GM21526 (cell line): ENCODE results near the gene GCNT2.
A peak's percentile ranks its signal among the peaks of the same experiment; 100 is the strongest.
"Not testable (repeated sequence)": the region's sequence is repeated elsewhere in the genome, so short reads cannot be mapped to it uniquely, and the experiment has no call there.

Experiments used
- ATAC-seq: cut with Tn5 transposase; IDR thresholded peaks from one replicate; pipeline ENCODE4 v1.9.1; 2021; ENCODE audit warnings: moderate library complexity; ENCODE audit not compliant: unreplicated experiment, low FRiP score

GCNT2 gene

DNA sequence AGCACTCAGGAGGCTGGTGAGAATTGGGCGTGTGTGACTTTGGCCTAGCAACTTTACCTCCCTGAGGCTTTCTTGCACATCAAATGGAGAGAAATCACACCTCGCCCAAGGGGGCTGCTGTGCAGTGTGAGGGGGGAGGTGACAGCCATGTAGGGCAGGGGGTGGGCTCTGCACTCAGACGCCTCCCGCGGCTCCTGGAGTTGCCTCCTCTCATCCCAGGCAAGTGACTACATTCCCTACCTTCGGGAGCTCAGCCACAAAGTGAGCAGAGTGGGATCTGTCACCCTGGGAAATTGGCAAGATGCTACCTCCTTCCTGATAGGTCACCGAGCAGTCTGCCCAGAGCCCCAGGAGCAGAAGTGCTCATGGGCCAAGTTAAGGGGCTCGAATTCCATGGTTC lies 56.0 kb downstream of the GCNT2 start:
- ATAC-seq, result no peak

DNA sequence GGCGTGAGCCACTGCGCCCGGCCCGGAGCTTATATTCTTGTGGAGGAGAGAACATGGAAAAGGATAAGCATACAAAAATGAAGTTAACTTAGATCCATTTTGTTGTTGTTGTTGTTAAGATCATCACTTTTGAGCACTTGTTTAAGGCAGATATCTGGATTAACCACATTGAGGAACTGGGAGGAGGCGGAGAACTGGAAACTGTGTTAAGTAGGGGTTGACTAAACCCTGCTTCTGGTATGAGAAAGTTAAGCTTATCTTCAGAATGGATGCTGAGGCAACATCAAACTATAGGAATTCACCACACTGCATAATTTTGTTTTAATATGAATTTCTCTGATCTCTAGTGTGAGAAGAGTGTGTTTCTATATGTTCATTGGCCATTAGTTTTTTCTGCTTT lies 57.6 kb downstream of the GCNT2 start:
- no peak for ATAC-seq

- no peak for ATAC-seq
Observed at GRCh38 chr6:10579803-10580202, 58.7 kb downstream of the GCNT2 start.

- no peak for ATAC-seq
Observed at GRCh38 chr6:10580570-10580969, 59.4 kb downstream of the GCNT2 start.

DNA sequence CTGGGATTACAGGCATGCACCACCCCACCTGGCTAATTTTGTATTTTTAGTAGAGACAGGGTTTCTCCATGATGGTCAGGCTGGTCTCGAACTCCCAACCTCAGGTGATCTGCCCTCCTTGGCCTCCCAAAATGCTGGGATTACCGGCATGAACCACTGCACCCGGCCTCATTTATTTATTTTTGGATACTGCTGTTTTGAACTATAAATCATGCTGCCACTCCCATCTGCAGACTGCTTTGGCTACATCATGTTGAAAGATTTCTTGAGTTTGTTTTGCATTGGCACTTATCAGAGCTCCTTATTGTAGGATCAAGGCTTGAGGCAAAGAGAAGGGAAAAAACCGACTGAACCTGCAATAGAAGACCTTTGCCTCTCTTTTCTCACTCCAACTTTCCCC lies 60.3 kb downstream of the GCNT2 start:
- ATAC-seq, result not testable (repeated sequence)

DNA sequence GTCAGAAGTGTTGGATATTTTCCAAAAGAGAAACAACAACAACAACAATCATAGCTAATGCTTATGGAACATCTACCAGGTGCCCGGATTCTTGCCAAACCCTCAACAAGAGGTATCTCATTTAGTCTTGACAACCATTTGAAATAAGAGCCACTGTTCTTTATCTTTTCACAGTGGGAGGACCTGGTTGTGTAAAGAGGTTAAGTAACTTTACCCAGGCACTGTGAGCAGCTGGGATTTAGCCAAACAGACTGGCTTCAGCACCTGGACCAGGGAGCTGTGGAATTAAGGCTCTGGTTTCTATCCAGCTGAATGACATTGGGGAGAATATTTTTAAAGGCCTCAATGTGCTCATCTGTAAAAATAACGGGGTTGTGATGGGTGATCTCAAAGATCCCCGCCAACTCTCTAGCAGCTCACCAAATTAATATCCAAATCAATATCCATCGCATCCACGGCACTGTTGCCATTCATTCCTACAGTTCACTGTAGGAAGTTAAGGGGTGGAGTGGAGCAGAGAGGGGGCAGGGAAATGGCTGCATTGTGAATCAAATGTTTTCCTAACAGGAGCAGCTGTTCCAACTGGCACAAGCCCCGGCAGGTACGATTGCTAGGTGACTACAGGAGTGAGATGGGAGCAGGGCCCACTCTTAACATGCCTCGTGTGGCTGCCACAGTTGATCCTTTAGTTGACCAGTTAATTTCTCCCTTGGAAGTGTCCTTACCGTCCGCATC lies 61.8 kb downstream of the GCNT2 start:
- ATAC-seq, result no peak

GRCh38 chr6:10583509-10583901 lies 62.4 kb downstream of the GCNT2 start:
- no peak for ATAC-seq

DNA sequence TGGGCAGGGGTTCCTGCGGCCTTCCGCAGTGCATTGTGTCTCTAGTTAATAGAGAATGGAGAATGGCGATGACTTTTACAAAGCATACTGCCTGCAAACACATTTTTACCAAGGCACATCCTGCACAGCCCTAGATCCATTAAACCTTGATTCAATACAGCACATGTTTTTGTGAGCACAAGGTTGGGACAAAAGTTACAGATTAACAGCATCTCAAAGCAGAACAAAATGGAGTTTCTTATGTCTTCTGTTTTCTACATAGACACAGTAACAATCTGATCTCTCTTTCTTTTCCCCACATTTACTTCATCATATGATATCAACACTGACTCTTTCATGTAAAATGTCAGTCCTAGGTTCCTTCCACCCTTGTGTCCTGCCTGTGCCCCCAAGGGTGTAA lies 63.5 kb downstream of the GCNT2 start:
- ATAC-seq, result no peak

- no peak for ATAC-seq
Observed at GRCh38 chr6:10585209-10585845, 64.2 kb downstream of the GCNT2 start.

GRCh38 chr6:10586302-10586701 lies 65.2 kb downstream of the GCNT2 start:
- no peak for ATAC-seq

DNA sequence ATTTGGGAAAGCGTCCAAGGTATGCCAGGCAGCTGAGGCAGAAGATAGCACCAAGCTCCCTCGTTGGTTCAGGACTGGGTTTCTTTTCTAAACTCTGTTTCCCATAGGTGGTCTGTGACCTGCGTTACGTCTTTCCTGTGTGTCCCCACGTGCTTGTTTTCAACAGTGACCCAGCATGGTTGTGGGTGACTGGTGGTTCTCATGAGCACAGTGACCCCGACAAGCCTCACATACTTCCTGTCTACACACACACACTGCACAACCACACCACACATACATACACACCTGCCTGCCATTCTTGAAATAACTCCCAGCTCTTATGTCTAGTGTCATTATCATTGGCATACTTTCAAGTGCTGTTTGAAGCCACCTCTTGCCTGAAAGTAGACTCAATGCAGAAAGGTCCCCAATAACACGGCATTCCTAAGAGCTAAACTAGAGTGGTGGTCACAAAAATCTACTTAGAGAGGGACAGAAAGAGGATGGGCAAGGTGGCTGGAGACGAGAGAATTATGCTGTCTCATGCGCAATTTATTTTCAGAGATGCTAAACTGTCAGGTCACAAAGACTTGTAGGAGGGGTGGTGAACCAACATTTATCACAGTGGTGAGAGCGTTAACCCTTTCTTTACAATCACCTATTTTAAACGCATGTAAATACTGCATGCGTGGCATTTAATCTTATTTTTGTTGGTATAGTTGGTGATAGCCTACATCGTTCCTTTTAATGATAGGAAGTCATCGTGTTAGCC lies 66.7 kb downstream of the GCNT2 start:
- ATAC-seq, result no peak

GRCh38 chr6:10588562-10589428 lies 67.6 kb downstream of the GCNT2 start:
- ATAC-seq, result no peak

DNA sequence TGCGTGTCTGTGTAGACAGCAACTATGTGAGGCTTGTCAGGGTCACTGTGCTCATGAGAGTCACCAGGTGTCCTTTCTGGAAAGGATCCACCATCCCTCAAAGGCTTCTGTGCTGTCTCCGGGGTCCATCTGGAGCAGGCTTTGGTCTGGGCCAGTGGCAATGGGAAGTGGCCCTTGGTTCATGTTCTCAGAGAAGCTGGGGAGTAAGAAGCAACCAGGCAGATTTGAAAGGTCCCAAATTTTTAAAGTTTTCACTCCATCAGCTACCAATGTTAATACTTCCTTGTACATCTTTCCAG lies 68.2 kb downstream of the GCNT2 start:
- ATAC-seq, result no peak

DNA sequence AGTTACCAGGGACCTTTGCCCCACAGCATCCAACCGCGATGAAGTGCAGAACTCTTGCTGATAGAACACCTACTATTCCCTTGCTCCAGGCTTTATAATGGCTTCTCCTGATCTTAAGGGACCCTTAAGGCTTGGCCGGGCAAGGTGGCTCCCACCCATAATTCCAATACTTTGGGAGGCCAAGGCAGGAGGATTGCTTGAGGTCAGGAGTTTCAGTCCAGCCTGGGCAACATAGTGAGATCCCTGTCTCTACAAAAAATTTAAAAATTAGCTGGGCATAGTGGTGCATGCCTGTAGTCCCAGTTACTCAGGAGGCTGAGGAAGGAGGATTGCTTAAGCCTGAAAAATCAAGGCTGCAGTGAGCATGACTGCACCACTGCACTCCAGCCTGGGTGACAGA lies 68.8 kb downstream of the GCNT2 start:
- no peak for ATAC-seq

- no peak for ATAC-seq
Observed at GRCh38 chr6:10591422-10592160, 70.4 kb downstream of the GCNT2 start.

DNA sequence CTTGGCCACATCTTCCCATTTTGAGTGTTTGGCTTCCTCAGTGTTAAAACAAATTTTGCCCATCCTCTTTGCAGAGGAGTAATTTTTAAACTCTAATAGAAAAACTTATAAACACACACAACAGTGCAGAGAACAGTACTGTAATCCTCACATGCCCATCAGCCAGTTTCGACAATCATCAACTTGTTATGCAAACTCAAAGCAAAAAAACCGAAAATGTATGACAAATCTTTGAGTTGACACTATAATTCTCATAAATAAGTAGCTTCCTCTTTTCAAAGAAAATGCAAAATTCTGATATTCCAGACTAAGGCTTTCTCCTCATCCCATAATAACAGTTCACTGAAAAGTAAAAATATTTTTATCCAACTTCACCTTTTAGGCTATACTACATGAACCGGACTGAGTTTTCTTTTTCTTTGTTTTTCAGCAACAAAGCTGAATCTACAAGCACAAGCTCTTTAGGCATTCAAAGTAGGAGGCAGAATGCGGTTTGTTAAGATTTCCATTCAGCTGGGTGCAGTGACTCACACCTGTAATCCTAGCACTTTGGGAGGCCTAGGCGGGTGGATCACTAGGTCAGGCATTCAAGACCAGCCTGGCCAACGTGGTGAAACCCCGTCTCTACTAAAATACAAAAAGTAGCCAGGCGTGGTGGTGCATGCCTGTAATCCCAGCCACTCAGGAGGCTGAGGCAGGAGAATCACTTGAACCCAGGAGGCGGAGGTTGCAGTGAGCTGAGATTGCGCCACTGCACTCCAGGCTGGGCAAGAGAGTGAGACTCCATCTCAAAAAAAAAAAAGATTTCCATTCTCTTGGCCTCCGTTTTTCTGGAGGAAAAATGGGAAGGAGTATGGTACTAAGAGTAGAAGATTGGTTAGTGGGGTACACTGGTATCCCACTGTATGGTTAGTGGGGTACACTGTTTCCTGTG lies 74.8 kb downstream of the GCNT2 start:
- ATAC-seq, result peak; percentile 56

DNA sequence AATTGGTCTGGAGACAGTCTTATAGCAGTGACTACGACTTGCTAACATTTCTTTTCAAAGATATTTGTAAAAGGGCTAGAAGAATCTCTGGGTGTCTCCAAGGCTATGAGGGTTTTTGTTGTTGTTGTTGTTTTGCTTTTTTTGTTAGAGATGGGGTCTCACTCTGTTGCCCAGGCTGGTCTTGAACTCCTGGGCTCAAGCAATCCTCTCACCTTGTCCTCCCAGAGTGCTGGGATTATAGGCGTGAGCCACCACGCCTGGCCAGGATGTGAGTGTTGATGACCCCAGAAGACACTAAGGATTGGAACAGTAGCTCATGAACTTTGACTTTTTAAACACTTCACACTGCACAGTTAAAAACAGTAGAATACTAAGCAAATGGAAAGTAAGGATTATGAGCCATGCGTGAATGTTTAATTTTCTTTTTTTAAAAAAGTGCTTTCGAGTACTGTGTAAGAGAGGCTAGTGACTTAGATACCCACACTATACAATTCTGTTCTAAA lies 76.4 kb downstream of the GCNT2 start:
- no peak for ATAC-seq

DNA sequence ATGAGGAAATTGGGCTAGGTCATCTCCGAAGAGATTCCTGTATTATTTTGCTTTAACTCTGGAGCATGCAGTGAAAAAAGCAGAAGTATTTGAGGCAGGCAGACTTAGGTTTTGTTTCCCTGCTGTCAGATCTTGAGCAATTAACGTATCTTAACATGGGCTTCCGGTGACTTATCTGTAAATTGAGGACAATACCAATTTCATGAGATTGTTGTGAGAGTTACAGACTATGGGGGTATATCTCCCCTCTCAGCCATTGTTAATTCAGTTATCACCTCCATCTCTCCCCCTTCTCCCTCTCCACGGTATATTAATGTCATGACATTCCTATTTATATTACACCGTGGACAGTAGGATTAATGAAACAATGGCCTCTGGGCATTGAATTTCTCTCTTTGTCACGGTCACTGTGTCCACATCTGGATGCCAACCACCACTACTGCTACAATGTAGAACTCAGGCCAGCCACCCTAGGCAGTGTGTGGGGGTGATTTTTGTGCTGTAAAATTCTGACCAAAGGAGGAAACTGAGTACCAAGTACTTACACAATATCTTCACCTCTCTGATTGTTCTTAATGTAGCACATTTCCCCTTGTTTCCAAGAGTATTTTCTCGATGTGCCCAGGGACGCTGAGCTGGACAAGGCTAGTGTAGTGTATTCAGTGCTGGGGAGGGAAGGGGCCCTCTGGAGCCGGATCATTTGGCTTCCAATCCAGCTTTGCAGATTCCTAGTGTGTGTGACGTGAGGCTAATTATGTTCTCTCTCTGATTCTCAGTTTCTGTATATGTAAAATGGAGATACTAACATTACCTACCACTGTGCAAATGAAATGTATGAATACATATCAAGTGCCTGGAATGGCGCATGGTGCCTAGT lies 77.2 kb downstream of the GCNT2 start:
- no peak for ATAC-seq
